Gastrocnemius medialis (tissue), 4 donors: ENCODE measurements around the gene DRP2. TPM values are rescaled to one million over a fixed set of nuclear protein-coding genes. Genes with fewer than 3 reads are reported as not detected.
"Not testable (repeated sequence)": the region's sequence is repeated elsewhere in the genome, so short reads cannot be mapped to it uniquely, and the experiment has no call there.

Experiments used
- ATAC-seq, 2 donors: fragments of 150-250 bp; one replicate each; pipeline ENCODE4 v1.9.1; 2016
- DNase-seq, 2 donors: peaks; one replicate each; pipeline ENCODE4 v3.0.0-alpha.2; 2019
- H3K27ac ChIP-seq, 4 donors: fragments of 200-600 bp; sonication (generic); 1 replicate in 1 of 4; 2 replicates in 3 of 4; pipeline ENCODE4 v1.5.1; 2016 to 2018; ENCODE audit warnings: mild to moderate bottlenecking in 2 of 4, moderate library complexity in 1 of 4
- H3K27me3 ChIP-seq, 3 donors: fragments of 200-600 bp; sonication (generic) in 2 of 3; 1 replicate in 1 of 3; 2 replicates in 2 of 3; pipeline versions ENCODE4 v1.5.1 to v1.6.0; 2016 to 2019; ENCODE audit warnings: mild to moderate bottlenecking in 1 of 3, moderate library complexity in 1 of 3
- H3K36me3 ChIP-seq, 2 donors: fragments of 200-600 bp; sonication (generic) in 1 of 2; one replicate each; pipeline ENCODE4 v1.5.1; 2017 to 2018
- H3K4me1 ChIP-seq, 2 donors: fragments of 200-600 bp; sonication (generic) in 1 of 2; one replicate each; pipeline ENCODE4 v1.5.1; 2016 to 2017; ENCODE audit warnings: mild to moderate bottlenecking in 2 of 2
- H3K4me3 ChIP-seq, 4 donors: fragments of 200-600 bp; sonication (generic) in 3 of 4; 1 replicate in 1 of 4; 2 replicates in 3 of 4; pipeline ENCODE4 v1.5.1; 2016 to 2019; ENCODE audit warnings: mild to moderate bottlenecking in 2 of 4
- H3K9me3 ChIP-seq, 3 donors: fragments of 200-600 bp; sonication (generic) in 2 of 3; 1 replicate in 1 of 3; 2 replicates in 2 of 3; pipeline ENCODE4 v1.5.1; 2016 to 2019
- POLR2A ChIP-seq, 2 donors: fragments of 450-650 bp; IDR thresholded peaks; one replicate each; pipeline ENCODE4 v1.6.1; 2017; ENCODE audit warnings: antibody characterized with exemption in 2 of 2, mild to moderate bottlenecking in 2 of 2, moderate library complexity in 2 of 2
- in situ Hi-C, 4 donors: fragments of 200-750 bp; cut with MboI; loops; one replicate each; pipeline versions ENCODE4 v1.15.0 to v1.8.0; 2017; ENCODE audit warnings: low sequenced_read_pairs in 4 of 4
- intact Hi-C: fragments of 100-400 bp; cut with DNase I; formaldehyde crosslinking; loops from one replicate; pipeline ENCODE4 v1.15.1; 2023; ENCODE audit warnings: low total_unique reads
- total RNA-seq, 4 donors: library from RNA; depleted of rRNA; stranded (reverse); fragments of >200 nt; gene quantifications; one replicate each; pipeline versions ENCODE4 v1.1.0 to v1.2.3, GENCODE V29; 2016
- TF ChIP-seq, protein P1 (sequence below), 5 experiments: fragments of 450-650 bp in 3 of 5; fragments of 200-600 bp in 2 of 5; sonication (generic) in 2 of 5; IDR thresholded peaks in 4 of 5; conservative IDR thresholded peaks in 1 of 5; 1 replicate in 4 of 5; 2 replicates in 1 of 5; pipeline ENCODE4 v1.5.1; 2016 to 2019; ENCODE audit warnings: antibody characterized with exemption in 5 of 5, mild to moderate bottlenecking in 3 of 5, moderate library complexity in 3 of 5

The DRP2 gene, protein sequence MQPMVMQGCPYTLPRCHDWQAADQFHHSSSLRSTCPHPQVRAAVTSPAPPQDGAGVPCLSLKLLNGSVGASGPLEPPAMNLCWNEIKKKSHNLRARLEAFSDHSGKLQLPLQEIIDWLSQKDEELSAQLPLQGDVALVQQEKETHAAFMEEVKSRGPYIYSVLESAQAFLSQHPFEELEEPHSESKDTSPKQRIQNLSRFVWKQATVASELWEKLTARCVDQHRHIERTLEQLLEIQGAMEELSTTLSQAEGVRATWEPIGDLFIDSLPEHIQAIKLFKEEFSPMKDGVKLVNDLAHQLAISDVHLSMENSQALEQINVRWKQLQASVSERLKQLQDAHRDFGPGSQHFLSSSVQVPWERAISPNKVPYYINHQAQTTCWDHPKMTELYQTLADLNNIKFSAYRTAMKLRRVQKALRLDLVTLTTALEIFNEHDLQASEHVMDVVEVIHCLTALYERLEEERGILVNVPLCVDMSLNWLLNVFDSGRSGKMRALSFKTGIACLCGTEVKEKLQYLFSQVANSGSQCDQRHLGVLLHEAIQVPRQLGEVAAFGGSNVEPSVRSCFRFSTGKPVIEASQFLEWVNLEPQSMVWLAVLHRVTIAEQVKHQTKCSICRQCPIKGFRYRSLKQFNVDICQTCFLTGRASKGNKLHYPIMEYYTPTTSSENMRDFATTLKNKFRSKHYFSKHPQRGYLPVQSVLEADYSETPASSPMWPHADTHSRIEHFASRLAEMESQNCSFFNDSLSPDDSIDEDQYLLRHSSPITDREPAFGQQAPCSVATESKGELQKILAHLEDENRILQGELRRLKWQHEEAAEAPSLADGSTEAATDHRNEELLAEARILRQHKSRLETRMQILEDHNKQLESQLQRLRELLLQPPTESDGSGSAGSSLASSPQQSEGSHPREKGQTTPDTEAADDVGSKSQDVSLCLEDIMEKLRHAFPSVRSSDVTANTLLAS
- under 1 TPM in 2 of 4 donors, not detected in 2; 0.10 to 0.11 TPM for total RNA-seq

DNA sequence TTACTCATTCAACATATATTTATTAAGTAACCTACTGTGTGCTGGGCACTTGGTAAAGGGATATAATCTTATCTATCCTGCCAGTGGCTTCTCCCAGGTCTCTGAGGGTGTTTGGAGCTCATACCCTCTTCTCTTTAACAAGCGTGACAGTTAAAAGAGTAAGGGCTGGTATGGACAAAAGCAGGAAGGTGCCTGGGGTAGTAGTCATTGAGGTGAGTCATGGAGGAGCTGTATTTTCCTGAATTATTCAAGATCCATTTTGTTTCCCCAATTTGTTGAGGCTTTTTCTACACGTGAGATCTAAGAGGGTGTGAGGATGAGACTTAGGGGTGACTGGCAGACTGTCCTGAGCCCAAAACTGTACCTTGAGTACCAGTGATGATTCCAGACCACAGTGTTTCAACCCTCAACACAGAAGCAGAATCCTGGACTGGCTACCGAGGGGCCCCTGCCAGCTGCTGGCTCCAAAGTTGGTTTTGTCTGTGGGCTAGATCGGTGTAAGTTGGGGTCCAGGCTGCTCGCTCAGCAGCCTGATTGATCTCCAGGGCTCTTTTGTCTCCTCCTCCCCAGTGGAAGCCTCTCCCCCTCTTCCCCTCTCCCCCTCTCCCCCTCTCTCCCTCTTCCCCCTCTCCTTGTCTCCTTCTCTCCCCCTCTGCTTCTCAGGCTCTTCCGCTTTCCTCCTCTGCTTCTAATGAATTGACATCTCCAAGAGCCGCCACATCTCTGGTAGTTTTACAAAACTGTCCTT, at the start of gene DRP2:
DRP2 (plus strand) TSS at position 671 of the 748 bp plus-strand sequence. CDS start 11,862 bp downstream, outside the sequence.
- ATAC-seq (no peak), DNase-seq (no peak)
- in situ Hi-C loops: no loop called here
- Histone ChIP-seq H3K27me3 (no peaks in the 10 kb centered on the region), H3K4me1 (no peaks in the 10 kb centered on the region), H3K4me3 (no peak within 1 kb of the TSS), H3K36me3 (no peaks in the 10 kb centered on the region), H3K27ac (no peak within 1 kb of the TSS), H3K9me3 (no peaks in the 10 kb centered on the region)
- no peak for TF ChIP-seq POLR2A (IDR thresholded peaks at IDR 0.05)
- TF ChIP-seq, protein P1, sequence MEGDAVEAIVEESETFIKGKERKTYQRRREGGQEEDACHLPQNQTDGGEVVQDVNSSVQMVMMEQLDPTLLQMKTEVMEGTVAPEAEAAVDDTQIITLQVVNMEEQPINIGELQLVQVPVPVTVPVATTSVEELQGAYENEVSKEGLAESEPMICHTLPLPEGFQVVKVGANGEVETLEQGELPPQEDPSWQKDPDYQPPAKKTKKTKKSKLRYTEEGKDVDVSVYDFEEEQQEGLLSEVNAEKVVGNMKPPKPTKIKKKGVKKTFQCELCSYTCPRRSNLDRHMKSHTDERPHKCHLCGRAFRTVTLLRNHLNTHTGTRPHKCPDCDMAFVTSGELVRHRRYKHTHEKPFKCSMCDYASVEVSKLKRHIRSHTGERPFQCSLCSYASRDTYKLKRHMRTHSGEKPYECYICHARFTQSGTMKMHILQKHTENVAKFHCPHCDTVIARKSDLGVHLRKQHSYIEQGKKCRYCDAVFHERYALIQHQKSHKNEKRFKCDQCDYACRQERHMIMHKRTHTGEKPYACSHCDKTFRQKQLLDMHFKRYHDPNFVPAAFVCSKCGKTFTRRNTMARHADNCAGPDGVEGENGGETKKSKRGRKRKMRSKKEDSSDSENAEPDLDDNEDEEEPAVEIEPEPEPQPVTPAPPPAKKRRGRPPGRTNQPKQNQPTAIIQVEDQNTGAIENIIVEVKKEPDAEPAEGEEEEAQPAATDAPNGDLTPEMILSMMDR (IDR thresholded peaks at IDR 0.05 in 4 of 5, conservative IDR thresholded peaks at IDR 0.05 in 1 of 5): no peak
- intact Hi-C loops: no loop called here

DNA sequence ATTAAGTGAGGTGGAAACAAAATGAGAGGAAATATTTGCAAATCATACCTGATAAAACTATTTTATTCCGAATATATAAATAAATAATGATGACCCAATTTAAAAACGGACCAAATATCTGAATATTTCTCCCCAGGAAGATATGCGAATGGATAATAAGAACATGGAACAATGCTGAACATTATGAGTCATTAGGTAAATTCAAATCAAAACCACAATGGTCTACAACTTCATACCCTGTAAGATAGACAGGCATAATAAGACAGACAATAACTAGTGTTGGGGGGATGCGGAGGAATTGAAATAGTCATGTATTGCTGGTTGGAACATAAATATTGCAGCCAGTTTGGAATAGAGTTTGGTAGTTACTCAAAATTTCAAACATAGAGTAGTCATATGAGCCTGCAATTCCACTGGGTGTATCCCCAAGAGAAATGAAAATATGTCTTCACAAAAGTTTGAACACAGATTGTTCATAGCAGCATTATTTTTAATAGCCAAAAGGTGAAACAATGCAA, 47.6 kb upstream of the DRP2 start:
- ATAC-seq: no peak
- Histone ChIP-seq H3K4me1 (no peaks in the 10 kb centered on the region), H3K36me3 (no peaks in the 10 kb centered on the region), H3K4me3 (no peak overlapping the region), H3K27me3 (no peaks in the 10 kb centered on the region), H3K27ac (no peak overlapping the region), H3K9me3 (no peaks in the 10 kb centered on the region)
- TF ChIP-seq POLR2A (IDR thresholded peaks at IDR 0.05): no peak
- TF ChIP-seq, protein P1 (IDR thresholded peaks at IDR 0.05 in 4 of 5, conservative IDR thresholded peaks at IDR 0.05 in 1 of 5): no peak
- intact Hi-C loops (no loop called here), in situ Hi-C loops (no loop called here)
- no peak for DNase-seq

DNA sequence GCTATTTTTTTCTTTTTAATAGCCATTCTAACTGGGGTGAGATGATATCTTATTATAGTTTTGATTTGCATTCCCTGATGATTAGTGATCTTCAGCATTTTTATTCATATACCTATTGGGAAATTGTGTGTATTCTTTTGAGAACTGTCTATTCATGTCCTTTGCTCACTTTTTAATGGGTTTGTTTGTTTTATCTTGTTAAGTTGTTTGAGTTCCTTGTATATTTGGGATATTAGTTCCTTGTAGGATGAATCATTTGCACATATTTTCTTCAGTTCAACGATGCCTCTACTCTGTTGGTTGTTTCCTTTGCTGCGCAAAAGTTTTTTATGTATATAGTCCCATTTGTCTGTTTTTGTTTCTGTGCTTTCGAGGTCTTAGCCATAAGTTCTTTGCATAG, 43.1 kb upstream of the DRP2 start:
- DNase-seq (no peak), ATAC-seq (no peak)
- no peak for TF ChIP-seq POLR2A (IDR thresholded peaks at IDR 0.05)
- TF ChIP-seq, protein P1 (IDR thresholded peaks at IDR 0.05 in 4 of 5, conservative IDR thresholded peaks at IDR 0.05 in 1 of 5): no peak
- no peaks in the 10 kb centered on the region for H3K4me1 ChIP-seq
- no peak overlapping the region for H3K4me3 ChIP-seq
- in situ Hi-C loops: no loop called here
- intact Hi-C loops: no loop called here
- no peaks in the 10 kb centered on the region for H3K27me3 ChIP-seq
- H3K36me3 ChIP-seq: no peaks in the 10 kb centered on the region
- H3K27ac ChIP-seq: no peak overlapping the region
- H3K9me3 ChIP-seq: no peaks in the 10 kb centered on the region

DNA sequence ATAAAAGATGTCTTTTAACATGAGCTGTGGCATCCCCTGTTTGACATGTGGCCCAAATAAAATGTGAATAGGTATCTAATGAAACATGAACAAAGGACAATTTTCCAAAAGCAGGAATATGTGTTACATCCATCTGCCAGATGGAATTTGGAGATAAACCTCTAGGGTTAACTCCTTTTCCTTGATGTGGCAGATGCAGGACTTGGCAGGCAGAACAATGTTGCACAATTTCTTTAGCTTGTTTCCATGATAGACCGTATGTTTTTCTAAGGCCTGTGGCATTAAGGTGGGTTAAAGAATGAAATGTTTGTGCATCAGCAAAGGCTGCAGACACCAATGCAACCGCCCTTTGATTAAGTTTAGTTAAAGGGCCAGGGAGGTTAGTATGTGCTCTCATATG, 34.7 kb upstream of the DRP2 start:
- in situ Hi-C loops, H3K4me1 ChIP-seq, H3K9me3 ChIP-seq, ATAC-seq, intact Hi-C loops, H3K36me3 ChIP-seq, H3K27ac ChIP-seq, H3K27me3 ChIP-seq, H3K4me3 ChIP-seq, DNase-seq: not testable (repeated sequence)

DNA sequence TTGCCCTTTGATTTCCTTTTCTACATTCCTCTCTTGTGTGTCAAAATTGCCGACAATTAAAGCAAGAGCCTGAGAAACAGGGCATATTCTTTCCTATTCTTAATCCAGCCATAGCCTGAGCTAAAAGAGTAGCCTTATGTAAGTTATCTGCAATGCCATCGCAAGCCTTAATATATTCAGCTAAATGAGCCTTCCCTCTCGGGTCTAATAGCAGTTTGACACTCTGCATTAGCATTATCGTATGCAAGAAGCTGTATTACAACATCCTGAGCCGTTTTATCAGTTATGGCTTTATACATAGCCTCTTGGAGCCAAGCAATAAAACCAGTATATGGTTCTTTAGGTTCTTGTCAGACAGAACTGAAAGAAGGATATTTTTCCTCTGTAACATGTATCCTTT, 31.6 kb upstream of the DRP2 start:
- H3K36me3 ChIP-seq, H3K9me3 ChIP-seq, ATAC-seq, H3K4me1 ChIP-seq, intact Hi-C loops, H3K27ac ChIP-seq, H3K27me3 ChIP-seq, in situ Hi-C loops, H3K4me3 ChIP-seq, DNase-seq: not testable (repeated sequence)
